Lung (tissue), 12 donors: ENCODE data around the gene SCAF11. TPM values are rescaled to one million over a fixed set of nuclear protein-coding genes. Genes with fewer than 3 reads are reported as not detected.

ENCODE experiments used
- ATAC-seq: fragments of 200-7000 bp; cut with Tn5 transposase; one replicate; pipeline ENCODE4 v1.9.1; 2020; ENCODE audit warnings: moderate number of reproducible peaks; ENCODE audit not compliant: insufficient read depth, low FRiP score
- DNase-seq, 3 donors: peaks; one replicate each; pipeline ENCODE4 v3.0.0-alpha.2; 2013 to 2017
- H3K27ac ChIP-seq, 2 donors: one replicate each; pipeline ENCODE4 v1.5.1; 2013; ENCODE audit warnings: mild to moderate bottlenecking in 2 of 2, moderate library complexity in 2 of 2, control low read depth in 1 of 2, inconsistent platforms in 1 of 2, low read depth in 1 of 2, low read length in 1 of 2
- H3K27me3 ChIP-seq, 3 donors: one replicate each; pipeline ENCODE4 v1.5.1; 2013; ENCODE audit warnings: low read length in 2 of 3; ENCODE audit not compliant: control insufficient read depth in 3 of 3, insufficient read depth in 3 of 3
- H3K36me3 ChIP-seq, 4 donors: one replicate each; pipeline ENCODE4 v1.5.1; 2013; ENCODE audit warnings: low read length in 4 of 4, mild to moderate bottlenecking in 1 of 4, moderate library complexity in 1 of 4; ENCODE audit not compliant: control insufficient read depth in 4 of 4, insufficient read depth in 4 of 4
- H3K4me1 ChIP-seq, 5 donors: one replicate each; pipeline ENCODE4 v1.5.1; 2013; ENCODE audit warnings: low read length in 5 of 5, mild to moderate bottlenecking in 2 of 5, moderate library complexity in 1 of 5; ENCODE audit not compliant: control insufficient read depth in 5 of 5, insufficient read depth in 5 of 5
- H3K4me3 ChIP-seq: one replicate; pipeline ENCODE4 v1.5.1; 2013; ENCODE audit warnings: mild to moderate bottlenecking, control low read depth, moderate library complexity
- H3K9ac ChIP-seq, 2 donors: one replicate each; pipeline ENCODE4 v1.5.1; 2013; ENCODE audit warnings: low read length in 2 of 2, control low read depth in 1 of 2; ENCODE audit not compliant: insufficient read depth in 1 of 2
- H3K9me3 ChIP-seq, 4 donors: one replicate each; pipeline ENCODE4 v1.5.1; 2013; ENCODE audit warnings: low read length in 3 of 4, mild to moderate bottlenecking in 1 of 4, moderate library complexity in 1 of 4; ENCODE audit not compliant: control insufficient read depth in 4 of 4, insufficient read depth in 3 of 4
- CTCF ChIP-seq: IDR thresholded peaks from 2 replicates; pipeline ENCODE4 v1.5.1; 2012; ENCODE audit warnings: mild to moderate bottlenecking; ENCODE audit errors: control extremely low read depth, extremely low read depth
- WGBS, 2 donors: extraction: QIAGEN DNeasy Blood & Tissue Kit; methylation state at CpG; one replicate each; pipeline ENCODE4 v1.1.7; 2013; 5-methylcytosine and 5-hydroxymethylcytosine counted together
- polyA plus RNA-seq, 2 donors: library from polyadenylated mRNA; stranded (reverse); fragments of 200-250 nt; gene quantifications; one replicate each; pipeline ENCODE4 v1.2.1, GENCODE V29; 2013
- total RNA-seq, 2 donors: library from RNA; depleted of rRNA in 1 of 2; stranded (reverse); fragments of >200 nt in 1 of 2; gene quantifications; one replicate each; pipeline ENCODE4 v1.2.1, GENCODE V29; 2014 to 2021
- donor health status: control.
- donor health status: control.
- donor health status: Bipolar disorder and iron deficiency.
- donor health status: healthy.
- donor health status: DM: yes; HTN: yes; CAD: no.

Gene SCAF11
- total and polyA plus RNA-seq, 4 donors = 27.2 to 230 (median 62.9) TPM

- ATAC-seq (no peak), DNase-seq (no peak)
- H3K27me3 ChIP-seq = no peaks in the 10 kb centered on the region
- H3K4me1 ChIP-seq = peaks cover 0 to 37% (median 0%) of the 10 kb centered on the region in 5 donors
- no peak for TF ChIP-seq CTCF
- no peak overlapping the region for H3K9ac ChIP-seq
- no peak overlapping the region for H3K27ac ChIP-seq
- peaks cover 0 to 4% (median 0%) of the 10 kb centered on the region in 4 donors for H3K36me3 ChIP-seq
- no peak overlapping the region for H3K4me3 ChIP-seq
- no peaks in the 10 kb centered on the region for H3K9me3 ChIP-seq
Measured at GRCh38 chr12:45977620-45978019, 12.8 kb downstream of the SCAF11 start.

- no peak overlapping the region for H3K9ac ChIP-seq
- no peak for ATAC-seq
- H3K9me3 ChIP-seq = no peaks in the 10 kb centered on the region
- TF ChIP-seq CTCF = no peak
- WGBS, 2 donors = 89 to 93% methylated on average over 6 of the region's 6 CpGs
- DNase-seq = no peak
- no peak overlapping the region for H3K4me3 ChIP-seq
- no peak overlapping the region for H3K27ac ChIP-seq
- no peaks in the 10 kb centered on the region for H3K27me3 ChIP-seq
- peaks cover 0 to 9% (median 6%) of the 10 kb centered on the region in 4 donors for H3K36me3 ChIP-seq
- H3K4me1 ChIP-seq = peaks cover 0 to 49% (median 0%) of the 10 kb centered on the region in 5 donors
Measured at GRCh38 chr12:45975506-45975905, 14.9 kb downstream of the SCAF11 start.

DNA sequence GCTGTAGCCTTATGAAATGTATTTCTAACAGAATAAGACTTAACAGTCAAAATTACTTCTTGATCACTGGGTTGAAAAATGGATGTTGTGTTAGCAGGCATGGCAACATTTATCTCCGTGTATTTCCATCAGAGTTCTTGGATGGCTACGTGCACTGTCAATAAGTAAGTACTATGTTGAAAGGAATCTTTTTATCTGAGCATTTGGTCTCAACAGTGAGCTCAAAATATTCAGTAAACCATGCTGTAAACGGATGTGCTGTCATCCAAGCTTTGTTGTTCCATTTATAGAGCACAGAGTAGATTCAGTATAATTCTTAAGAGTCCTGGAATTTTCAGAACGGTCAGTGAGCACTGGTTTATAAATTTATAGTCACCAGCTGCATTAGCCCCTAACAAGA, 15.5 kb downstream of the SCAF11 start:
- H3K27ac ChIP-seq = no peak overlapping the region
- H3K9me3 ChIP-seq = no peaks in the 10 kb centered on the region
- no peak overlapping the region for H3K4me3 ChIP-seq
- 71 to 85% methylated on average over 4 of the region's 4 CpGs for WGBS, 2 donors
- H3K27me3 ChIP-seq = no peaks in the 10 kb centered on the region
- ATAC-seq (no peak), DNase-seq (no peak)
- peaks cover 0 to 13% (median 6%) of the 10 kb centered on the region in 4 donors for H3K36me3 ChIP-seq
- peaks cover 0 to 50% (median 0%) of the 10 kb centered on the region in 5 donors for H3K4me1 ChIP-seq
- no peak for TF ChIP-seq CTCF
- H3K9ac ChIP-seq = no peak overlapping the region

GRCh38 chr12:45974171-45974719, 16.1 kb downstream of the SCAF11 start:
- no peak for TF ChIP-seq CTCF
- Histone ChIP-seq H3K9me3 (no peaks in the 10 kb centered on the region), H3K36me3 (peaks cover 0 to 13% (median 6%) of the 10 kb centered on the region in 4 donors), H3K4me1 (peaks cover 0 to 50% (median 0%) of the 10 kb centered on the region in 5 donors), H3K27me3 (no peaks in the 10 kb centered on the region), H3K4me3 (no peak overlapping the region), H3K9ac (no peak overlapping the region), H3K27ac (no peak overlapping the region)
- DNase-seq = no peak
- no peak for ATAC-seq
